BLaER1 treated with 17β-estradiol and CSF1 and Interleukin-3, amounts not matched to agents 10 nM and 100 nM (cell line): ENCODE measurements around the gene EME2.
"Not testable (repeated sequence)": the region's sequence is repeated elsewhere in the genome, so short reads cannot be mapped to it uniquely, and the experiment has no call there.

Source experiments
- H3K27ac ChIP-seq, 11 experiments: shearing (Covaris generic); formaldehyde crosslinking; 2 replicates each; pipeline ENCODE4 v1.8.1; 2022
- H3K27me3 ChIP-seq, 11 experiments: shearing (Covaris generic); formaldehyde crosslinking; 2 replicates each; pipeline ENCODE4 v1.8.1; 2022
- H3K36me3 ChIP-seq, 11 experiments: shearing (Covaris generic); formaldehyde crosslinking; 2 replicates each; pipeline ENCODE4 v1.8.1; 2022
- H3K4me1 ChIP-seq, 10 experiments: shearing (Covaris generic); formaldehyde crosslinking; 2 replicates each; pipeline ENCODE4 v1.8.1; 2022
- H3K4me2 ChIP-seq, 11 experiments: shearing (Covaris generic); formaldehyde crosslinking; 2 replicates each; pipeline ENCODE4 v1.8.1; 2022
- H3K4me3 ChIP-seq, 10 experiments: shearing (Covaris generic); formaldehyde crosslinking; 2 replicates each; pipeline ENCODE4 v1.8.1; 2022
- H3K9ac ChIP-seq, 11 experiments: shearing (Covaris generic); formaldehyde crosslinking; 2 replicates each; pipeline ENCODE4 v1.8.1; 2022
- H3K9me3 ChIP-seq, 11 experiments: shearing (Covaris generic); formaldehyde crosslinking; replicated peaks in 1 of 11; 2 replicates each; pipeline ENCODE4 v1.8.1; 2022
- H4K20me1 ChIP-seq, 11 experiments: shearing (Covaris generic); formaldehyde crosslinking; 2 replicates each; pipeline ENCODE4 v1.8.1; 2022
- Cebpa-rat ChIP-seq, 11 experiments: shearing (Covaris generic); IDR thresholded peaks; 2 replicates each; pipeline ENCODE4 v1.8.1; 2022

EME2 gene

DNA sequence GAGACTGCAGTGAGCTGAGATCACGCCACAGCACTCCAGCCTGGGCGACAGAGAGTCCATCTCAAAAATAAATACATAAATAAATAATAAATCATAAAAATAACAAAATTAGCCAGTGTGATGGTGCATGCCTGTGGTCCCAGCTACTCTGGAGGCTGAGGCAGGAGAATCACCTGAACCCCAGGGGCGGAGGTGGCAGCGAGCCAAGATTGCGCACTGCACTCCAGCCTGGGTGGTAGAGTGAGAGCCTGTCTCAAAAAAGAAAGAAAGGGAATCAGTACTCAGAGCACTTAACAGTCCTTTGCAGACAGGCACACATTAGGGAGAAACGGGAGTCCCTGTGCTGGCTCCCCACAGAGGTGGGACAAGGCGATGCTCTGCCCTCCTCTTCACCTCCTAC is 41.5 kb upstream of the EME2 start:
- H3K27me3 ChIP-seq: no peaks in the 10 kb centered on the region
- peaks cover 7 to 80% (median 33%) of the 10 kb centered on the region in 11 experiments; a peak in 15 of 22 replicates for H4K20me1 ChIP-seq
- H3K27ac ChIP-seq: no peak overlapping the region
- no peak for TF ChIP-seq Cebpa-rat (IDR thresholded peaks at IDR 0.05)
- peaks cover 89 to 99% (median 95%) of the 10 kb centered on the region in 11 experiments for H3K36me3 ChIP-seq
- H3K9ac ChIP-seq: peak overlapping the region in 2 of 11 experiments; percentile 2 to 29; a peak in 2 of 22 replicates
- peak overlapping the region in 2 of 11 experiments; percentile 13 to 56; a peak in 4 of 22 replicates for H3K4me2 ChIP-seq
- peaks cover 0 to 39% (median 30%) of the 10 kb centered on the region in 11 experiments; a peak in 19 of 22 replicates for H3K9me3 ChIP-seq
- peaks cover 0 to 16% (median 4%) of the 10 kb centered on the region in 10 experiments; a peak in 12 of 20 replicates for H3K4me1 ChIP-seq
- no peak overlapping the region for H3K4me3 ChIP-seq

DNA sequence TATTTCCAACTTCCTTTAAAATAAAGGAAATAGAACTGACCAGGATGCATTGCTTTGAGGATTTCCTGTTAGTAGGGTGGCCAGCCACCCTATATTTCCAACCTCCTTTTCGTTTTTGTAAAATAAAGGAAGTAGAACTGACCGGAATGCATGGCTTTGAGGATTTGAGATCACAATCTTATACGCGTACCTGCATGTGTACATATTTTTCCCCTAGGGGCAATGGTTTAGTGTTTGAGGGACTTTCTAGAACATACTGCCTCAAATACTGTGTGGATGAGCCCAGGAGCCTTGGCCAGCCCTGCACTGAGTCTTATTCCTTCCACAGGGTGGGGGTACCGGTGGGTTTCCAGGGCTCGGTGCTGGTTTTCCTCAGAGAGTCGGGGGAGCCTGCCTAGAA is 41.0 kb upstream of the EME2 start:
- H3K36me3 ChIP-seq: peaks cover 84 to 93% (median 90%) of the 10 kb centered on the region in 11 experiments
- H3K4me1 ChIP-seq: peaks cover 0 to 12% (median 0%) of the 10 kb centered on the region in 10 experiments; a peak in 6 of 20 replicates
- no peak overlapping the region for H3K27ac ChIP-seq
- H3K4me3 ChIP-seq: no peak overlapping the region
- peaks cover 0 to 44% (median 35%) of the 10 kb centered on the region in 11 experiments; a peak in 19 of 22 replicates for H3K9me3 ChIP-seq
- H3K4me2 ChIP-seq: peak overlapping the region in 2 of 11 experiments; percentile 13 to 56; a peak in 3 of 22 replicates
- peak overlapping the region in 2 of 11 experiments; percentile 2 to 29; a peak in 2 of 22 replicates for H3K9ac ChIP-seq
- no peaks in the 10 kb centered on the region for H3K27me3 ChIP-seq
- peaks cover 7 to 75% (median 28%) of the 10 kb centered on the region in 11 experiments; a peak in 15 of 22 replicates for H4K20me1 ChIP-seq
- no peak for TF ChIP-seq Cebpa-rat (IDR thresholded peaks at IDR 0.05)

DNA sequence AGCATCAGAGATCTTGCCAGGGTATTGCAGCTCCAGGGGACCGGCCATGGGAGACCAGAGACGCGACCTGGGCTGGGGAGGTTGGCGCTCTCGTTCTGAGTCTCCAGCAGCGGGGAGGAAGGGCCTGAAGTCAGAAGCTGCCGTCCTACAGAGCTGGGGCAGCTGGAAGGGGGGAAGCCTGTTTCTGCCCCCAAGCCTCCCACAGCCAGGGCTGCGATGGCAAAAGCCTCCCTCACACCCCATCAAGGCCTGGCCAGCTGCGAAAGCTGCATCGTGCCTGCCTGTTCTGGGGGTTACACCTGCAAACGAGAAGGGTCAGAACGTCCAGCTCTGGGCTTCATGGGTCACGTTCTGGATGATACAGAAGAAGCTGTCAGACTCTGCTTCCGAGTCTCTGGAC is 40.5 kb upstream of the EME2 start:
- Histone ChIP-seq H4K20me1 (peaks cover 7 to 70% (median 23%) of the 10 kb centered on the region in 11 experiments; a peak in 15 of 22 replicates), H3K4me3 (no peak overlapping the region), H3K36me3 (peaks cover 79 to 89% (median 85%) of the 10 kb centered on the region in 11 experiments), H3K4me1 (peaks cover 0 to 12% (median 0%) of the 10 kb centered on the region in 10 experiments; a peak in 6 of 20 replicates), H3K27me3 (no peaks in the 10 kb centered on the region), H3K4me2 (no peak overlapping the region), H3K9ac (no peak overlapping the region), H3K27ac (no peak overlapping the region), H3K9me3 (peaks cover 0 to 49% (median 40%) of the 10 kb centered on the region in 11 experiments; a peak in 19 of 22 replicates)
- TF ChIP-seq Cebpa-rat (IDR thresholded peaks at IDR 0.05): no peak

DNA sequence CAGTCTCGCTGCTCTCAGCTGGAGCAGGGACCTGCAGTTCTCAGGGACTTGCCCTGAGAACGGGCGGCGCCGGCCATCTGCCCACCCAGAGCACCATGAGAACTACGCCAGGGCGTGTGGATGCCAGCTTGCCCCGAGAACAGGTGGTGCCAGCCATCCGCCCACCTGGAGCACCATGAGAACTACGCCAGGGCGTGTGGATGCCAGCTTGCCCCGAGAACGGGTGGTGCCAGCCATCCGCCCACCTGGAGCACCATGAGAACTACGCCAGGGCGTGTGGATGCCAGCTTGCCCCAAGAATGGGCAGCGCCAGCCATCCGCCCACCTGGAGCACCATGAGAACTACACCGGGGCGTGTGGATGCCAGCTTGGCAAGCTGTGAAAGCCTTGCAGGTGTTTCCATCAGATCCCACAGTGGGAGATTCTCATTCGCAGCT is 40.0 kb upstream of the EME2 start:
- not testable (repeated sequence) for H3K9ac ChIP-seq, H3K4me2 ChIP-seq, H3K27me3 ChIP-seq, H3K4me3 ChIP-seq, H3K27ac ChIP-seq
- Histone ChIP-seq H3K4me1 (peaks cover 0 to 12% (median 0%) of the 10 kb centered on the region in 10 experiments; a peak in 6 of 20 replicates), H3K9me3 (peaks cover 0 to 54% (median 45%) of the 10 kb centered on the region in 11 experiments; a peak in 19 of 22 replicates), H4K20me1 (peaks cover 7 to 65% (median 23%) of the 10 kb centered on the region in 11 experiments; a peak in 15 of 22 replicates), H3K36me3 (peaks cover 74 to 84% (median 80%) of the 10 kb centered on the region in 11 experiments)

DNA sequence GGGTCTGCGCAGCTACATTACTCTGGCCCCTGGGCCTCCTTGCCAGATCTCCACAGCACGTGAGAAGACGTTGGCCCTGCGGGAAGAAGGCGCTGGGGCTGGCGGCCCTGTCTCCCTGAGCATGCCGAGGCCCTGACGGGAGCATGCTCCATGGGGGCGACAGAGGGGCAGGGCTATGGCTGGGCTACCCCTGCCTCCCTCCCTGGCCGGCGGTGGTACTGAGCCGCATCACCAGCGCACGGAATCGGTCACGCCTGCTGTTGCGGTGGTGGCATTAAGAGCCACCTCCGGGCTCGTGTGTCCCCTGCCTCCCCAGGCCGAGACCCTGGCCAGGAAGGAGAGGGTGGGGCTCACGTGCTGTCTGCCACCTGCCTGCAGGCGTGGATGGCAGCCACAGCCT is 38.5 kb upstream of the EME2 start:
- peaks cover 59 to 70% (median 65%) of the 10 kb centered on the region in 11 experiments for H3K36me3 ChIP-seq
- no peaks in the 10 kb centered on the region for H3K27me3 ChIP-seq
- H3K9ac ChIP-seq: no peak overlapping the region
- peak overlapping the region in 3 of 10 experiments; percentile 1 to 6 (median 5); a peak in 1 of 20 replicates for H3K4me3 ChIP-seq
- H4K20me1 ChIP-seq: peaks cover 0 to 50% (median 15%) of the 10 kb centered on the region in 11 experiments; a peak in 11 of 22 replicates
- peaks cover 0 to 12% (median 0%) of the 10 kb centered on the region in 10 experiments; a peak in 6 of 20 replicates for H3K4me1 ChIP-seq
- no peak for TF ChIP-seq Cebpa-rat (IDR thresholded peaks at IDR 0.05)
- H3K4me2 ChIP-seq: no peak overlapping the region
- H3K27ac ChIP-seq: no peak overlapping the region
- H3K9me3 ChIP-seq: peaks cover 0 to 69% (median 61%) of the 10 kb centered on the region in 11 experiments; a peak in 20 of 22 replicates

DNA sequence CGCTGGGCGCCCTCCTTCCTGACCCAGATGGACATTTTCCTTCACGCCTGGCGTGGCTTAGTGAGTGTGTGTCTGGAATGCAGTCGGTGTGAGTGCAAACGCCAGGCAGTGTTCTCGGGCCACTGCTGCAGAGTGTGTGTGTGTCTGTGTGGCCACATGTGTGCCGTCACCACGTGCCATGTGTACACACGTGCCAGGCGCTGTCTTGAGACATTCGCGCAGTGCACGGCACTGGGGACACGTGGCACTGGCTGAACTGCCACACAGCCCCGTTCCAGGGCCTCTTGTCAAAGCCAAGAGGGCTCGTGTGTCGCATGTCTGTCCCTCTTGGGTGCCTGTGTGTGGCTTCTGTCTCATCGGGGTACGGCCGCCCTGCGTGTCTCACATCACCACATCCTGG is 37.8 kb upstream of the EME2 start:
- H3K27ac ChIP-seq: no peak overlapping the region
- H3K9me3 ChIP-seq: peaks cover 0 to 76% (median 65%) of the 10 kb centered on the region in 11 experiments; a peak in 20 of 22 replicates
- no peaks in the 10 kb centered on the region for H3K27me3 ChIP-seq
- peaks cover 0 to 44% (median 15%) of the 10 kb centered on the region in 11 experiments; a peak in 11 of 22 replicates for H4K20me1 ChIP-seq
- peak overlapping the region in 2 of 10 experiments; percentile 1 to 5; a peak in 1 of 20 replicates for H3K4me3 ChIP-seq
- no peak for TF ChIP-seq Cebpa-rat (IDR thresholded peaks at IDR 0.05)
- no peak overlapping the region for H3K4me2 ChIP-seq
- H3K4me1 ChIP-seq: peaks cover 0 to 12% (median 0%) of the 10 kb centered on the region in 10 experiments; a peak in 6 of 20 replicates
- peaks cover 52 to 63% (median 58%) of the 10 kb centered on the region in 11 experiments for H3K36me3 ChIP-seq
- H3K9ac ChIP-seq: no peak overlapping the region

DNA sequence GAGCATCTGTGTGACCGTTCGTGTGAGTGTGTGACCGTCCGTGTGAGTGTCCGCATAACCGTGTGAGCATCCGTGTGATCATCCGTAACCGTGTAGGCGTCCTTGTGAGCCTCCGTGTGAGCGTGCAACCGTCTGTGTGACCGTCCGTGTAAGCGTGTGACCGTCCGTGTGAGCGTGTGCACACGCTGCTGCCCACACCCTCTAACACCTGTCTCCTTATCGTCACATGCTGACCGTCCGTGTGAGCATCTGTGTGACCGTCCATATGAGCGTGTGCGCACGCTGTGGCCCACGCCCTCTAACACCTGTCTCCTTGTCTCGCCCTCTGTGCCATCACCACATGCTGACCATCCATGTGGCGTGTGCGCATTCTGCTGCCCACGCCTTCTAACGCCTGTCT is 32.4 kb upstream of the EME2 start:
- no peaks in the 10 kb centered on the region for H3K27me3 ChIP-seq
- H4K20me1 ChIP-seq: peaks cover 20 to 54% (median 43%) of the 10 kb centered on the region in 11 experiments; a peak in 18 of 22 replicates
- no peak overlapping the region for H3K9ac ChIP-seq
- peaks cover 0 to 48% (median 46%) of the 10 kb centered on the region in 11 experiments; a peak in 20 of 22 replicates for H3K9me3 ChIP-seq
- H3K4me1 ChIP-seq: peaks cover 0 to 14% (median 5%) of the 10 kb centered on the region in 10 experiments; a peak in 11 of 20 replicates
- H3K27ac ChIP-seq: no peak overlapping the region
- H3K36me3 ChIP-seq: peaks cover 43 to 61% (median 56%) of the 10 kb centered on the region in 11 experiments
- H3K4me3 ChIP-seq: no peak overlapping the region
- H3K4me2 ChIP-seq: no peak overlapping the region
- TF ChIP-seq Cebpa-rat (IDR thresholded peaks at IDR 0.05): no peak

DNA sequence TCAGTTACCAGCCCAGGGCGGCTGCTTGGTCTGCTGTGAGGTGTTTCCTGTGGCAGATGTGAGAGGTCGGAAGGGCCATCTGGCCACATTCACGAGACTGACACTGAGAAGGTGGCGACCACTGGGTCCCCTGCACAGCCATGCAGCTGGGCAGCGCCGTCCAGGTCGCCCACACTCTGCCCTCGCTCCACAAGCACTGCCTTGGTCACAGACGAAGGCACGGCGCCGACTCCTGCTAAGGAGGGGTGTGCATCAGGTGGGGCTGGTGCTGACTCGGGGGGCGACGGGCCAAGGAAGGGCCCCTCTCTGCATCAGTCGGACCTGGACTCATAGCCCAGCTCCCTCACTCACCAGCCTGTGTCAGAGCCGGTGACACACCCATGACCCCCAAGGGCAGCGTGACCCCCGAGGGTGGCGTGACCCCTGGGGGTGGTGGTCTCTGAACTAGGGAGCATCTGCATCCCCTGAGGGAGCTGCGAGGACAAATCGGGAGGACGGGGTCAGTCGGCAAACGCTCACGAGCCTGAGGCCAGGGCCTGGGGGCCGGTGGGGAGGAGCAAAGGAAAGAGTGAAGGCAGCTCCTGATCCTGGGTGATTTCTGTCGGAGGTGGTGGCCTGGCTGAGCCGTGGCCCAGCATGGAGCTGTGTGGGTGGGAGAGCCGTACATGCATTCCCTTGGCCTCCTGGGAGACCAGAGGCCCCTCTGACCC is 31.7 kb upstream of the EME2 start:
- peaks cover 0 to 18% (median 12%) of the 10 kb centered on the region in 10 experiments; a peak in 11 of 20 replicates for H3K4me1 ChIP-seq
- peaks cover 0 to 41% (median 39%) of the 10 kb centered on the region in 11 experiments; a peak in 20 of 22 replicates for H3K9me3 ChIP-seq
- H3K4me2 ChIP-seq: no peak overlapping the region
- peaks cover 45 to 62% (median 58%) of the 10 kb centered on the region in 11 experiments for H3K36me3 ChIP-seq
- H3K4me3 ChIP-seq: no peak overlapping the region
- TF ChIP-seq Cebpa-rat (IDR thresholded peaks at IDR 0.05): no peak
- H4K20me1 ChIP-seq: peaks cover 20 to 61% (median 45%) of the 10 kb centered on the region in 11 experiments; a peak in 18 of 22 replicates
- no peaks in the 10 kb centered on the region for H3K27me3 ChIP-seq
- H3K9ac ChIP-seq: peak overlapping the region in 1 of 11 experiments; percentile 16; a peak in 1 of 22 replicates
- H3K27ac ChIP-seq: no peak overlapping the region
